ENCODE data around the gene LONP1. TPM values are rescaled to one million over a fixed set of nuclear protein-coding genes. Genes with fewer than 3 reads are reported as not detected.

LONP1 gene
- polyA plus RNA-seq, 1 of the 3 experiments (the other 2 are of a cell fraction) = 111 TPM

DNA sequence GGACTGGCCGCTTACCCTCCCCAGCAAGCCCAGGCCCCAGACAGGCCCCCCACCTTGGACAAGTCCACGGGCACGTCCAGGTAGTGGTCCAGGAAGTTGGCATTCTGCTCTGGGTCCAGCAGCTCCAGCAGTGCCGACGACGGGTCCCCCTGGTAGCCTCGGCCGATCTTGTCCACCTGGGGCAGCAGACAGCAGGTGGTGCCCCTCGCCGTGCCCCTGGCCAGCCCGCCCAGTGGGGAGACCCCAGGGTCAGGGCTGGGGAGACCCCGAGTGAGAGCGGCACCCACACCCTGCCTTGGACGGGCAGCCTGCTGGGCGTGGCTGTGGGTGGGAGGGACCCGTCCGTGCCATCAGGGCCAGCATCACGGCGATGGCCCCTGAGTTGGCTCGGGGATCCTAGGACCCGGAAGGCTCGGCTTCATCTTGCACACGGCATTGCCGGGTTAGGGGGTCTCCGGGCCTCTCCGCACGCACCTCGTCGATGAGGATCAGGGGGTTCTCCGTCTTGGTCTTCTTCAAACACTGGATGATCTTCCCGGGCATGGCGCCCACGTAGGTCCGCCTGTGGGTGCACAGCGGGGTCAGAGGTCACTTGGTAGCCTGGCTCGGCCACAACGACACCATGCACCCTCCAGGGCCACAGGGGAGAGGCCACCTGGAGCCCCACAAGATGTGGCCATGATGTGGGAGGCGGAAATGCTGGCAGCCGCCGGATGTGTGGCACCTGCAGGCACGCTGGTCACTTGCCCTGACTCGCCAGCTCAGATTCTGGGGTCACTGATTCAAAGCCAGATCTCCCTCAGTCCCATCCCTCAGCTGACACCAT is 23.5 kb downstream of the LONP1 start:
- Histone ChIP-seq H3K79me2 (ENCODE audit: insufficient read depth) (peaks cover 47% of the 10 kb centered on the region; the same call in 1 of the 2 replicates), H4K20me1 (ENCODE audit: insufficient read depth) (peaks cover 57% of the 10 kb centered on the region), H3K4me2 (no peak overlapping the region), H3K4me3 (ENCODE audit: low read depth in 2 of 2, low read length in 1 of 2) (no peak overlapping the region), H3K9me2 (no peaks in the 10 kb centered on the region), H3K36me3 (replicated peaks in 1 of 2; ENCODE audit: control insufficient read depth in 1 of 2, insufficient read depth in 2 of 2, low read length in 1 of 2) (peaks cover 19 to 77% of the 10 kb centered on the region in 2 experiments), H3F3A (replicated peaks; ENCODE audit: insufficient read depth) (peaks cover 42% of the 10 kb centered on the region), H3K27me3 (ENCODE audit: insufficient read depth) (no peaks in the 10 kb centered on the region), H3K9me3 (no peaks in the 10 kb centered on the region), H3K9ac (no peak overlapping the region), H3K27ac (ENCODE audit: low read depth in 2 of 2, low read length in 1 of 2) (peak overlapping the region in 1 of 2 experiments; percentile 50; a peak in 1 of 4 replicates), H2AFZ (ENCODE audit: low read depth) (no peak overlapping the region), H3K4me1 (ENCODE audit: control insufficient read depth in 1 of 2, insufficient read depth in 2 of 2, low read depth in 1 of 2, low read length in 1 of 2) (peaks cover 0 to 27% of the 10 kb centered on the region in 2 experiments; a peak in 1 of 4 replicates)
- ChIA-PET CTCF (interaction anchor here (0.5 to 1.2 kb wide), 4 partner anchors 9 to 108 kb away, joined by 3 to 4 read pairs (median 3); partner anchors contain the start of gene CATSPERD), POLR2A (no interaction called here)
- peak; percentile 32 for DNase-seq
- TF ChIP-seq TCF12 (IDR thresholded peaks at IDR 0.05) = no peak
- TF ChIP-seq, protein P1, sequence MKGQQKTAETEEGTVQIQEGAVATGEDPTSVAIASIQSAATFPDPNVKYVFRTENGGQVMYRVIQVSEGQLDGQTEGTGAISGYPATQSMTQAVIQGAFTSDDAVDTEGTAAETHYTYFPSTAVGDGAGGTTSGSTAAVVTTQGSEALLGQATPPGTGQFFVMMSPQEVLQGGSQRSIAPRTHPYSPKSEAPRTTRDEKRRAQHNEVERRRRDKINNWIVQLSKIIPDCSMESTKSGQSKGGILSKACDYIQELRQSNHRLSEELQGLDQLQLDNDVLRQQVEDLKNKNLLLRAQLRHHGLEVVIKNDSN (IDR thresholded peaks at IDR 0.05; ENCODE audit: borderline replicate concordance, low read depth) = no peak
- no peak for TF ChIP-seq RXRA (IDR thresholded peaks at IDR 0.05; ENCODE audit: borderline replicate concordance, low read depth)
- TF ChIP-seq YY1 (IDR thresholded peaks at IDR 0.05; ENCODE audit: low read depth) = no peak
- WGBS (ENCODE audit: low lambda C conversion rate) = 95% methylated on average over 13 of the region's 42 CpGs

DNA sequence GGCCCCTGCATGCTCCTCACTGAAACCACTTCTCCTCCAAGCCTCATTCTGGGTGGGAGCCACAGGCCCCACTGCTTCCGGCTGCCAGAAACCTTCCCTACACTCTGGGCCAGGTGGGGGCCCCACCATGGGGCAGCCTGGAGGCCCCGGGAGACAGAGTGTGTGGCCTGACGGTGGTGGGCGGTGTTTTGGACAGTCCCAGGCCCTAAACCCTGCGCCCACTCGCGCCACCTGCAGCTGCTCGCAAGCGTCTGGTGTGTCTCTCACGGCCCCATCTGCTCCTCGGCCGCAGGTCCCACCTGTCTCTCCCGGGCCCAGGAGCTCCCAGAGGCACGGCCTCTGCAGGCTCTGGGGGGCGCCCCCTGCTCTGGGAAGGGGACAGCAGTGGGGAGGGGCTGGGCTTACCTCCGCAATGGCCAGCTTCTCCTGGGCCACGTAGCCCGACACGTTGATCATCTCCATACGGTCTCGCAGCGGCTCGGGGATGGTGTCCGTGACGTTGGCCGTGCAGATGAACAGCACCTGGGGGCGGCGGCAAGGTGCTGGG is 24.2 kb downstream of the LONP1 start:
- Histone ChIP-seq H3K27ac (ENCODE audit: low read depth in 2 of 2, low read length in 1 of 2) (no peak overlapping the region), H3K9me2 (no peaks in the 10 kb centered on the region), H3K79me2 (ENCODE audit: insufficient read depth) (peaks cover 51% of the 10 kb centered on the region), H3K27me3 (ENCODE audit: insufficient read depth) (no peaks in the 10 kb centered on the region), H4K20me1 (ENCODE audit: insufficient read depth) (peaks cover 64% of the 10 kb centered on the region), H3K36me3 (replicated peaks in 1 of 2; ENCODE audit: control insufficient read depth in 1 of 2, insufficient read depth in 2 of 2, low read length in 1 of 2) (peaks cover 19 to 76% of the 10 kb centered on the region in 2 experiments), H3K9ac (no peak overlapping the region), H3K4me2 (no peak overlapping the region), H3F3A (replicated peaks; ENCODE audit: insufficient read depth) (peaks cover 43% of the 10 kb centered on the region), H3K4me1 (ENCODE audit: control insufficient read depth in 1 of 2, insufficient read depth in 2 of 2, low read depth in 1 of 2, low read length in 1 of 2) (peaks cover 0 to 28% of the 10 kb centered on the region in 2 experiments; a peak in 1 of 4 replicates), H3K4me3 (ENCODE audit: low read depth in 2 of 2, low read length in 1 of 2) (no peak overlapping the region), H2AFZ (ENCODE audit: low read depth) (no peak overlapping the region), H3K9me3 (no peaks in the 10 kb centered on the region)
- DNase-seq = no peak
- CTCF ChIA-PET = interaction anchor here (0.7 kb wide), 1 partner anchor 25 kb away, joined by 3 read pairs; the partner anchor contains the start of gene CATSPERD
- whole genome bisulfite sequencing (ENCODE audit: low lambda C conversion rate) = 95% methylated on average over 12 of the region's 28 CpGs
- TF ChIP-seq, protein P2, sequence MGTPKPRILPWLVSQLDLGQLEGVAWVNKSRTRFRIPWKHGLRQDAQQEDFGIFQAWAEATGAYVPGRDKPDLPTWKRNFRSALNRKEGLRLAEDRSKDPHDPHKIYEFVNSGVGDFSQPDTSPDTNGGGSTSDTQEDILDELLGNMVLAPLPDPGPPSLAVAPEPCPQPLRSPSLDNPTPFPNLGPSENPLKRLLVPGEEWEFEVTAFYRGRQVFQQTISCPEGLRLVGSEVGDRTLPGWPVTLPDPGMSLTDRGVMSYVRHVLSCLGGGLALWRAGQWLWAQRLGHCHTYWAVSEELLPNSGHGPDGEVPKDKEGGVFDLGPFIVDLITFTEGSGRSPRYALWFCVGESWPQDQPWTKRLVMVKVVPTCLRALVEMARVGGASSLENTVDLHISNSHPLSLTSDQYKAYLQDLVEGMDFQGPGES (IDR thresholded peaks at IDR 0.05; ENCODE audit: low read depth, low read length) = no peak
- TF ChIP-seq TAF1 (IDR thresholded peaks at IDR 0.05; ENCODE audit: borderline replicate concordance, low read depth, low read length) (no peak), SIN3A (IDR thresholded peaks at IDR 0.05; ENCODE audit: borderline replicate concordance, low read depth, low read length) (no peak), RCOR1 (IDR thresholded peaks at IDR 0.05; ENCODE audit: low read length) (no peak), FOSL2 (IDR thresholded peaks at IDR 0.05; ENCODE audit: borderline replicate concordance, low read depth) (no peak), NFIC (IDR thresholded peaks at IDR 0.05; ENCODE audit: borderline replicate concordance) (no peak), ELF1 (IDR thresholded peaks at IDR 0.05) (no peak)
- POLR2A ChIA-PET = no interaction called here
